HG03521 (cell line): ENCODE data around the gene PRKAR1B.

ENCODE experiments used
- ATAC-seq: cut with Tn5 transposase; IDR thresholded peaks from one replicate; pipeline ENCODE4 v1.9.1; 2021; ENCODE audit warnings: mild to moderate bottlenecking, moderate library complexity; ENCODE audit not compliant: unreplicated experiment

The PRKAR1B gene

DNA sequence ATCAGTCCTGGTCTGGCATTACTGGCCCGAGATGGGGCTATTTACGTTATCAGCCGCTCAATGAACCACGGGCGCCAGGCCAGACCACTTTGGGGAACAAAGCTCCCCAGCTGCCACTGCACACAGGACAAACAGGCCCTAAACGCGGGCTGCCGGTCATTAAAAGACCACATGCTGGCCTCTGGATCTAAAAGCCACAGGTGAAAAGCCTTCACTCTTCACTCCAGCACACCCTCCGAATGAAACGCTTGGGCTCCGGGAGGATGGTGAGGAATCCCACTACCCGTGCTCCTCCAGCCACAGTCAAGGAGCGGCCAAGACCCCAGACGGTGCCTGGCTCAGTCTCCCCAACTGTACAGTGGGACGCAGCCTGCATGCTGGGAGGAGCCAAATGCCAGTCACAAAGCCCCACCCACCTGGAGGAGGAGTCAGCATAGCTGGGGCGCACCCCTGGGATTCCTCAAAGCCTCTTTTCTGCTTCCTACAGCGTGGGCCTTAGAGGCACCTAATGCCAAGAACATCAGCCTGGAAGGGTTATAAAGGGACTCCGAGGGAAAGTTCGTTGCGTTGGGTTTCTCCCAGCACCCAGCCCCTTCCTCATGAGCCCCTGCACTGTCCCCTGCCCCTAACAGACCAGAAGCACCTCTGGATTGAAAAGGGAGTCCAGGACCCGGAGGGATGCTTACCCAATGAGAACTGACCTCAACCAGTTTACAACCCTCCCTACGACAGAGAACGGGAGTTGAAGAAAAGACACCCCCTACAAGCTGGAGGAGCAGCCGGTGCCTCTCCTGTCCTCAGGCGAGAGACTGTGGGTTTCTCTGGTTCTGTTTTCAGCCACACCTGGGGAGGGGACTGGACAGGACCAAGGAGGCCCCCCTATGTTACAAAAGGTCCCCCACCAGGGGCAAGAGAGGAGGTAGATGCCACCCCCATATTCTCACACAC lies 212.2 kb downstream of the PRKAR1B start:
- no peak for ATAC-seq

DNA sequence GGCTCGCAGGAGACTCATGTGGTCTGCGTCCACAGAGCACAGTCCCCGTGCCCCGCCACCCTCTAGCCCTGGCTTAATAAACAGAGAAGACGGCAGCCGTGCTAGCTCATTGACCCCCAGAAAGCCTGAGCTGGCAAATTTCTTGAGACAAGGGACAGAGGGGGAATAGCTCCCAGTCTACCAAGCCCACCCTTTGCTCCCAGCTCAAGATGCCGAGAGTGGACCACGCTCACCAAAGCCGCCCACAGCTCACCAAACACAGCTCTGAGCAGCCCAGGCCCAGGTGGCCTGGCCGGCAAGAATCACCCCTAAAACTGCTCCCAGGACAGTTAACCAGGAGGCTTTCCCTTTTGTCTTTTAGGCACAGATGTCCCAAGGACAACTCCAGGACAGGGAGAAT lies 212.8 kb downstream of the PRKAR1B start:
- no peak for ATAC-seq

DNA sequence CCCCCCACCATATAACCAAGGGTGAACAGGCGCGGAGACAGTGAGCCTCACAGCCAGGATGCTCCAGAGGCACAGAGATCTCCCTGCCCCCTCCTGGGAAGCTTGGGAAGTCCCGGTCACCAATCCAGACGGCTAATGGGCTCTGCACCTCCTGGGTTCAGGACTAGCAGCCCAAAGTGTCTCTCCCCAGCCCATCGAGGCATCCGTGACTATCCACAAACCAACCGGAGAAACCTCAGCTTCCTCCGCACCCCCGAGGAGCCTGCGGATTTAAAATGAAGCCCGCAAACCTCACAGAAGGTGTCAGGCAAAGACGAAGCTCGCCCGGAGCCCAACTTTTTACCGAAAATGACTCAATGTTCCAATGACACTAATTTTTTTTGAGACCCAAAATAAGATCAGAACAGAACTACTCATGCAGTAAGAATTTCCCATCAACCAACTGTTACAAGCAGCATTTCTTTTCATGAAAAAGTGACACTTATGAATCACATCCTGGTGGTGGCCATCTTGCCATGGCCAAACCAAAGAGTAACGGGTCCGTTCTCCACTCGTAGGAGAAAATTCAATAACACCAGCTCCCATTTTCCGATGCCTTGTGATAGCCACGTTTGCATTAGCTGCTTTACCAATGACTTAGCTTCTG lies 213.4 kb downstream of the PRKAR1B start:
- ATAC-seq = no peak

DNA sequence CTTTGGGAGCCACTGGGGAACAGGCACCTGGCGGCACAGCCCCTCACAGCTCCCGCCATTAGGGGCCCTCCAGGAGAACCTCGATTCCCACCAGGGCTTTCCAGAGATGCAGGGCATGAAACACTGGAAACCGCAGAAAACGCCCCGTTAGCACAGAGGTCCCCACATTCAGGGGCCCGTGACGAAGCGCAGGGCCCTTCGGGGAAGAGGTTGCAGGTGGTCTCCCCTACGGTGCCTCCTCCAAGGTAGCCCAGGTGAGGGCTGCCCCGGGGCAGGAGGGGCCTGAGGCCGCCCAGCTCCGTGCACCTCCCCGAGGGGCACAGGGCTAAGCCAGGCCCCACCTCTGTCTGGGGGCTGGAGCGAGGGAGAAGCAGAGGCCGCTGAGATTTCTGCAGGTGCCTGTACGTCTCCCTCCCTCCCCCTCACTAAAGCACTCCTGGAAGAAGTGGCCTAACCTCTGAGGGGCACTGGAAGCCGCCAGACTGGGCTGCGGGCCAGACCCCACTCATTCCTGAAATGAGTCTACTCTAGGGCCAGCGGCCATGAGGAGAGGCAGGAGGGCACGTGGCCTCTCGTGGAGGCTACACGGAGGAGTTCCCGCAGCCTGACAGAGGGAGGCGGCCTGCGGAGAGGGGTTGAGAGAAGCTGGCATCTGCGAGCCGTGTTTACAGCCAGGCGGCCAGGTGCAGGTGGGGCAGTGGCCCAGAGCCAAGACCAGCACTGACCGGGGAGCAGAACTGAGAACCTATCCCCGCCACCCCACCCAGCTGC lies 214.4 kb downstream of the PRKAR1B start:
- no peak for ATAC-seq

DNA sequence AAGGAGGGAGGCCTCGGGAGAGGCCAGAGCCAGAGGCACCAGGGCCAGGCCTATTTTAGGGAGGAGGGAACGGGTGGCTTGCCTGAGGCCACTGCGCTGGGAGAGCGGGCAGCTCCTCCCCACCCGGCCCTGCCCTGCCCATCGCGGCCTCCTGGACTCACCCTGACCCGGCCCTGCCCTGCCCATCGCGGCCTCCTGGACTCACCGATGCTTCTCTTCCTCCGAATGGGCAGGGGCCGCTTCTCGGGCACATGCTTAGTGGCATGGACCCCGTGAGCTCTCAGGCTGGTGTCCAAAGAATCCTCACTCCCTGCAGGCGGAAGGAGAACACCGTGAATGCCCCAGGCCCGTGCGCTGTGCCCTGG lies 215.0 kb downstream of the PRKAR1B start:
- no peak for ATAC-seq

DNA sequence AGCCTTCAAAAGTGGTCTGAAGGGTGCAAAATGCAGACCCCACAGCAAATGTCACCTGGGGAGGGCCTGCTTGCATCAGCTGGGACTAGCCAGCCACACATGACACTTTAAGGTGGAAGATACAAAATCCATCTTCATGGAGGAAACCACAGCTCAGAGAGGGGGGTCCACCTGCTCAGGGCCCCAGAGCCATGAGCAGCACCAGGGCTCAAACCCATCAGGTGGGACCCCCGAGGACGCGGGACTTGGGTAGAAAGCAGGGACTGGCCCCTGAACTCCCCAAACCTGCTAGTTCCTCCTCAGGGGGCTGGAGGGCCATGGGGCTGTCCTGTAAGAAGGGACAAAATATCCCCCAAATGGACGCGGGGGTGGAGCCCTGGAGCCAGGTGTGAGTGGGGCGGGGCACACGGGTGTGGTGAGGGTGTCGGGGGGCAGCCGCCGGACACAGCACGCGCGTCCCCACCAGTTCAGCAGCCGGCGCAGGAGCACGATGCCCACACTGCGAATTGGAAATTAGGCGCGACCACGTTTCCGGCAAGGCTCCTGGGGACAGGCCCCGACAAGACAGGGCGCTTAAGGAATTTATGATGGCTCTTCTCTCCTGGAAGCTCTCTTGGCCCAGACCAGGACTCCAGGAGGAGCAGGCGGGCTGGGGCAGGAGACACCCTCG lies 215.5 kb downstream of the PRKAR1B start:
- ATAC-seq = no peak

DNA sequence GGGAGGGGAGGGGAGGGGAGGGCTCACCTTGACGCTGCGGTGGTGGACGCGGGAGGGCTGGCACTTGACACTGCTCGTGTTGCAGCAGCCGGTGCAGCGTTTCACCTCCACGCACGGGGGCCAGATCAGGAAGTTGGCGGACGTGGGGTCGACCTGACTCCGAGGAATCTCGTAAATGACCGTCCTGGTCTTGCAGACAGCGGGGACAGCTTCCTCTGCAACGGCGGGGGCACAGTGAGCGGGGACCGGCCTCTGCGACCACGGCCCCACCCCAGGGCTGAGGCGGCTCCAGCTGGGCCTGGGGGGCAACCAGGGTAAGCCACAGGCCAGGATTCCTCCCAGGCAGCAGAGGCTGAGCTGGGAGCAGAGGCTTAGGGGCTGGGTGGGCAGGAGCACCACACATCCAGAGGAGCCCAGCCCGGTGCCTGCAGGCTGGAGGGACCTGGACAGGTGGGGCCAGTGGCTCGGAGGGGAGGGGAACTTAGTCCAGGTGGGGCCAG lies 216.2 kb downstream of the PRKAR1B start:
- ATAC-seq = no peak

DNA sequence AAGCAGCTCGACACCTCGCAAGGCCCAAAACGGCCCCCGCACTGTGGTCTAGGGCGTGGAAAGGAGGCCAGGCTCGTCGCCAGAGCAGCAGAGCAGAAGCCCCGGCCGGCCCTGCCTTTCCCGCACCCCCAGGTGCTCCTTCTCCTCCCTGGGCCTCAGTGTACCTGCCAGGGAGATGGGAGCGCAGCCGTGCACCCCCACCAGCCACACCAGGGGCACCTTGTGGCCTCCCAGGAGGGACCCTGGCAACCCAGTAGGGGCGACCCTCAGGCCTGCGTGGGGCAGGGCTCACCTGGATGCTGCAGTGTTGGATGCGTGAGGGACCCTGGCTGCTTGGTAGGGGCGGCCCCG lies 217.0 kb downstream of the PRKAR1B start:
- no peak for ATAC-seq

DNA sequence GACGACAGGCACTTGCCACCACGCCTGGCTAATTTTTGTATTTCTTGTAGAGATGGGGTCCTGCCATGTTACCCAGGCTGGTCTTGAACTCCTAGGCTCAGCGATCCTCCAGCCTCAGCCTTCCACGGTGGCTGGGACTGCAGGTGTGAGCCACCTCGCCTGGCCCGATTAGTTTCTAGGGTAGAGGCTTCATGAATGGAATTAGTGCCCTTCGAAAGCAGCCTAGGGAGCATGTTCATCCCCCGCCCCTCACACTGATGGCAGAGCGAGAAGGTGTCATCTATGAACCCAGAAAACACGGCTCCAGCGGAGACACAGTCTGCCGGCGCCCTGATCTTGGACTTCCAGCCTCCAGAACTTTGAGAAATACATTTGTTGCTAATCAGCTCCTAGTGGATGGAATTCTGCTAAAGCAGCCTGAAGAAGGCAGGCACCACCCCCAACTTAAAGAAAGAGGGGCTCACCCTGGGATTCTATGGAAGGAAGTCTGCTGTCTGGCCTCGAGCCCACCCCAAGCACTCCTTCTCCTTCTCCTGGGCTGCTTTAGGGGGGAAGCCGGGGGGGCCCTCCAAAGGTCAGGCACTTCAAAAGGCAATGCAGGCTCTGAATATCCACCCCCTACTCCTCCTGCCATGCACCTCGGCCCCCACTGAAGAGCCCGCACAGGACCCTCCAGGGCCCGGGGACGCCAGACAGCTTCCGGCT lies 217.5 kb downstream of the PRKAR1B start:
- ATAC-seq = no peak

DNA sequence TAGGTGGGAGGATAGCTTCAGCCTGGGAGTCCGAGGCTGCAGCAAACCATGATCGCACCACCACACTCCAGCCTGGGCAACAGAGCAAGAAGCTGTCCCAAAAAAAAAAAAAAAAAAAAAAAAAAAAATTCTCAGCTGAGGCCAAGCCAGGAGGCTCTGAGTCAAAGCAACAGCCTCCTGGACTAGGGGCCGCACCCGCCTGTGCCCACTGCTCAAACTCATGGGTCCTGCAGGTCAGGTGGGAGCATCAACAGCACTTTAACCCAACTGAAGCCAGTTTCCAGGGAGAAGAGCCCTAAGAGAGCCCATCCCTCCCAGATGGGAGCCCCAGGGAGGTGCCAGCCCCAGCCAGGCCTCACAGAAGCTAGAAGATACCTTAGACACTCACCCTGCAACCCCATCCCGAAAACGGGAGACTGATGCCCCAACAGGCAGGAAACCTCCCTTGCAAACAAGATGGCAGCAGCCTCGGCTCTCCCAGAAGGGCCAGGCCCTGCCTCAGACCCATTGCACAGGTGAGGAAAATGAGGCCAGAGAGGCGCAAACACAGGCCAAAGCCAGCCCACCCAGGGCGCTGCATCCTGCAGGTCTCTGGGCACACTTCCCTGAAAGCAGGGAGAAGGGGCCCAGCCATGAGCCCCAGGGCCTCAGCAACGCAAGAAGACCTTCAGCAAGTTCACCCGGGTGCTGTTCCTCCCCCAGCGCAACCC lies 218.5 kb downstream of the PRKAR1B start:
- ATAC-seq = no peak

DNA sequence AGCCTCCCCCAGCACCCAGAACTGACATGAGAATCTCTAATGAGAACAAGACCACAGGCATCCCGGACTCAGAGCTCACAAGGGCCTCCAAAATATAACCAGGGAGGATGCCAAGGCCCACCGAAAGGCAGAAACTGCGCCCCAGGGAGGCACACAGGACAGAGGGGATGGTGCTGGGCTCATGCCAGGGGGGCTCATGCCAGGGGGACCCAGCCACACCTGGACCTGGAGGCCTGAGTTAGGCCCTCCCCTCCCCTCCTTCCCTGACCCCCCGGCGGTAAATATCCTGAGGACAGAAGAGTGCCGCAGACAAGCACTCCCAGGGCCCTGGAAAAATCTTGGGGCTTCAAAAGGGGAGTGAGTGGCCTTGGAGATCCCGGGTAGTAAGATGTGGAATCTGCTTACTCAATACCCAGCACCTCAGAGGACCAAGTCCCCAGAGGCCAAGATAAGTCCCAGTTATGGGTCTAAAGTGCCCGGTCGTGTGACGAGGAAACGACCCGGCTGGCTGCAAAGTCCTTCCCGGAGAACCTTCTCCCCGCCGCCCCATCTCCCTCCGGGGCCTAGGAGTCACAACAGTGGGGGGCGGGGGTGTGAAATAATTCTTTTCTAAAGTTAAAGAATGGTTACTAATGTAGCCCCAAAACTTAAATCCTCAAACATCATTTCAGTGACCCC lies 219.3 kb downstream of the PRKAR1B start:
- ATAC-seq = no peak

DNA sequence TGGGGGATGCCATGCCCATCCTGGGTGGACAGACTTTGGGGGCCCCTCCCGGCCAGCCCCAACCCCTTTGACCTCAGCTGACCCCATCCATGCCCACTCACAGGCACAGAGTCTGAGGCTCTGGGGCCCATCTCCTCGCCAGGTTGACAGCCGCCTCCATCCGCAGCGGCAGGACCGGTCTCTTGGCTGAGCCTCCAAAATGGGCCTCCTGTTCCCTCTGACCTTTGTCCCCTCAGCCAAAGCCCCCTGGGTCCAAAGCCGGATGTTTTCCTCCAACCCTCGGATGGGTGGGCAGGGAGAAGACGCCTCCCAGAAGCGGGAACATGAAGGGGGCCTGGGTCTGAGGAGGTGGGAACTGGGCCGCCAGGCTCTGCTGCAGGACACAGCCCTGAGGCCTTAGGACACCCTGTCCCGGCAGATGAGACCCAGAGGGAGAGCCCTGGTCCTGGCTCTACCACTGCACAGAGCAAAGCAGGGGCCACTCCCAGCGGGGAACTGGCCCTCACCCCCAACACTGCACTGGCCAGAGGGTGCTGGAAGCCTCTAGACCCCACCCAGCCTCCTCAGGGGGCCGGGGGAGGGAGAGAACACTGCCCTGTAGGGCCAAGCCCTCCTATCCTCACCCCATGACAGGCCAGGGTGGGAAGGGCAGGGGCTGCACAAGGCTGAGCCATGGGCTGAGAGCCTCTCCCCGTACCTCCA lies 220.0 kb downstream of the PRKAR1B start:
- no peak for ATAC-seq

DNA sequence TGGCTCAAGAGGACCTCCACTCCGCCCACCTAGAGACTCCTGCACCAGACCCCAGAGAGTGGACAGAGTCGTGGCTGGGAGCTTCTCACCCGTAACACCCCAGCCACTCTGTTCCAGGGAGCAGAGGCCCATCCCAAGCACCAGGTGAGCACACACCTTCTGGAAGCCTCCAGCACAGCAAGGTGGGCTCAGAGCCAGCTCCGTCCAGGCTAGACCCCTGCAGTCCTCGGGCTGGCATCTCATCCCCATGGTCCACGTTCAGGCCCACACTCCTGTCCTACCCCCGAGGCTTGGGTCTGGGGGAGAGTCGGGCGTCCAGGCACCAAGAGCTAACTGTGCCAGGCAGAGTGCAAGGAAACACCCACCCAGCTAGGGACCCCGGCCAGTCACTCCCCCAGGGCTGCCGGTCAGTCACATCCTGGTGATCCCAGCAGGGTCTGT lies 220.7 kb downstream of the PRKAR1B start:
- ATAC-seq = no peak

DNA sequence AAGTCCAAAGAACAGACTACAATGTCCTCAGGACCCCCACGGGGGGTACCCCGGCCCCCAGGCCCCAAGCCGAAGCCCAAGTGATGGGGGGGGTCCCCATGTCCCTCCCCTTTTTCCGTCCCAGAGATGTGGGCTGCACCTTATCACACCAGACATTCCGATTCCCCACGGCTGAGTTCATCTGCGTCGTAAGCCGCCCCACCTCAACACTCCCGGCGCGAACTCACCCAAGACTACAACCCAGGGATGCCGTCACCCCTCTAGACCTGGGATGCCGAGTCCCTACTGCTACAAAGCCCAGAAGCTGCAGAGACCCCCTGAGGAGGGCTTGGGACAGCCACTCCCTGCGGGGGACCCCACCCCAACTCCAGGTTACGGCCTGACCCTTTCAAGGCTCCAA lies 221.9 kb downstream of the PRKAR1B start:
- ATAC-seq = no peak

DNA sequence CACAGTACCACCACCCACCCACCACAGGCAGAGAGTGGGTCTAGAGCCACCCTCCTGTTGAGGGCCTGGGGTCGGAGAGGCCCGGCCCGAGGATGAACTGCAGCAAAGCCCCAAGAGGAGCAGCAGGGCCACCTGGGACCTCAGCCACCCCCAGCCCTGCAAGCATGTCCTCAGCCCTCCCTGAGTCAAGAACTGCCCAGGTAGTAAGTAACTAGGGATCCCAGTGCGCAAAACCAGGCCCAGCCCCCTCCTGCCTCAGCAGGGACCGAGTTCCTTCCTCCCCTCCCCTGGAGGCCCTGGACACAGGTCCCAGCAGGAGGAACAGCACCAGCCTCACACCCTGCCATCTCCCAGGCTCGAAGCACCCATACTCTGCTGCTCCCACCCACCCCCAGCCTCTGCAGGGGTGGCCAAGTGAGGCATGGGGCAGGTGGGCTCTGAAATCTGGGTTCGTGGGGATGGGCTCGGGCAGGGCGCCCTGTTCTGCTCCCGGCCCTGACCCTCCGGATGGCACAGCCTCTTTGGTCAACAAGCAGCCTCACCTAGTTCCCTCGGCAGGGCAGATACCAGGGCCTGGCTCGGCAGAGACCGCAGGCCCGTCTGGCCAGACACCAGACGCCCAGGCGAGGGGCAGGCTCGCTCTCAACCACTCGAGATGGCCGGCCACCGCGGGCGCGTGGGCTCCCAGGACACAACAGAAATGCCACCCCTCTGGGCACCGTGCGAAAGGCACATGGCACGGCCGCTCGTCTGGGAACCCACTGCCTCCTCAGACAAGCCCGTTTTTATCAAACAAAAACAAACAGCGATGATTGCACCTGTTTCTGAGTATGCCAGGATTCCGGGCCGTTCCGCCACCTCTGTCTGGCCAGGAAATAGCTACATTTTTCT lies 222.6 kb downstream of the PRKAR1B start:
- no peak for ATAC-seq

DNA sequence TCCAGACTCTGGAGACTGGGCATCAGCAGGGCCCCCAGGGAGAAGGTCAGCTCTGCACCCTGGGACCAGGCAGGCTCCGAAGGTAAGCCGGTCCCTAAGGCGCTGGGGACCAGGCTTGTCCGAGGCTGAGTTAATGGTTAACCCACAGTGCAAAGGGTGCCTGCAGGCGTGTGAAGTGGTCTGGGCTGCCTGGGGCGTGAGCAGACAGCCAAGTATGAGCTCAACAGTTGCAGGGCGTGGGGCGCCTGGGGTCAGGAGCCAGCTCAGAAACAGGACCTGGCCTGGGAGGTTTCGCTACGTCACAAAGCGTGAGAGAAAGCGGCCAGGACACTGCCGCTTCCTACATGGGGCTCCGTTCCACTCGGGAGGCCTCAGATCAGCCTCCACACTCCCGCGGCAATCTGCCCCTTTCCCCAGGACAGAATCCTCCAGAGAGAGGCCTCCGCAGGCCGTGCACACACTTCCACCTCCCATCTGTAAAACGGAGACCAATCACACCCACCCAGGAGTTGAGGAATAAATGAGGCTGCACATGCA lies 223.4 kb downstream of the PRKAR1B start:
- ATAC-seq = no peak

DNA sequence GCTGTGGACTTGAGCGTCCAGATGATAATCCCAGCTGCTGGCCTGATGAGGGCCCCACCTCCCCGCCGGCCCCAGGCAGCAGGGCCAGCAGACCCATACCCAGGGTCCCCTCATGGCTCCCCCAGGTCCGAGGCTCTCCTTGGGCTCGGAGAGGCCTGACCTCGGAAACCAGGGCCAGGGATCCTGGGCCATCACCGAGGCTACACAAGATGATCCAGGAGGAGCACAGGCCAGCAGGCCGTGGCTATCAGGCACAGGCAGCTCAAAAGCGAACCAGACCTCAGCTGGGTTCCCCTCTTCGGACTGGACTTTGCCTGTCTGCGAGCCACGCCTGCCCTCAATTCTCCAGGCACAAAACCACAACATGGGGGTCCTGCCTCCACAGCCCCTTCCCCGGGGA lies 224.8 kb downstream of the PRKAR1B start:
- no peak for ATAC-seq
